H1 (cell line): ENCODE measurements around the gene FAM76A. TPM values are rescaled to one million over a fixed set of nuclear protein-coding genes. Genes with fewer than 3 reads are reported as not detected.

Source experiments
- CTCF ChIA-PET: fragments of 300-600 bp; sonication (Branson Sonifier 250); formaldehyde crosslinking; loops from one replicate; lab custom pipeline; 2021; ENCODE audit not compliant: partially characterized antibody; lab: Charles Lee
- POLR2A ChIA-PET: fragments of 300-600 bp; sonication (Branson Sonifier 250); formaldehyde crosslinking; loops from one replicate; lab custom pipeline; 2021; ENCODE audit warnings: inconsistent platforms; ENCODE audit not compliant: partially characterized antibody; lab: Charles Lee
- DNase-seq, 2 experiments: peaks; one replicate each; pipeline versions ENCODE4 v3.0.0 to v3.0.0-alpha.2; 2010 to 2022; ENCODE audit warnings: low spot score in 2 of 2, low read depth in 1 of 2, mixed read lengths in 1 of 2
- FAIRE-seq: peaks from 2 replicates; lab custom pipeline; 2011; peaks lifted over from hg19 to GRCh38; lab: Jason Lieb, UNC
- H2AFZ ChIP-seq: 2 replicates; pipeline ENCODE4 v1.8.1; 2012; ENCODE audit warnings: low read length, inconsistent platforms
- H2AK5ac ChIP-seq: 2 replicates; pipeline ENCODE4 v1.6.1; 2013; ENCODE audit warnings: low read depth, low read length
- H2BK120ac ChIP-seq: replicated peaks from 2 replicates; pipeline ENCODE3; 2013; ENCODE audit warnings: low read depth, low read length, inconsistent platforms
- H2BK12ac ChIP-seq: 2 replicates; pipeline ENCODE4 v1.6.1; 2013; ENCODE audit warnings: low read depth, low read length
- H2BK15ac ChIP-seq: 2 replicates; pipeline ENCODE4 v1.6.1; 2013; ENCODE audit warnings: low read length
- H2BK20ac ChIP-seq: 2 replicates; pipeline ENCODE4 v1.6.1; 2013; ENCODE audit warnings: low read length
- H2BK5ac ChIP-seq: 2 replicates; pipeline ENCODE4 v1.6.1; 2013; ENCODE audit warnings: low read depth, low read length
- H3K14ac ChIP-seq: 2 replicates; pipeline ENCODE4 v1.6.1; 2013; ENCODE audit warnings: inconsistent platforms; ENCODE audit not compliant: insufficient read length
- H3K18ac ChIP-seq: 2 replicates; pipeline ENCODE4 v1.6.1; 2013; ENCODE audit warnings: low read length; ENCODE audit errors: extremely low read depth
- H3K23ac ChIP-seq: 2 replicates; pipeline ENCODE4 v1.6.1; 2013; ENCODE audit warnings: inconsistent platforms; ENCODE audit not compliant: insufficient read length
- H3K23me2 ChIP-seq: 2 replicates; pipeline ENCODE4 v1.6.1; 2013; ENCODE audit warnings: low read depth, low read length
- H3K27ac ChIP-seq: 2 replicates; pipeline ENCODE4 v1.6.1; 2011; ENCODE audit warnings: low read depth, low read length, inconsistent platforms
- H3K27me3 ChIP-seq, 4 experiments: replicated peaks in 1 of 4; 1 replicate in 1 of 4; 2 replicates in 3 of 4; pipeline versions ENCODE4 v1.6.1 to v1.8.1; 2011 to 2013; ENCODE audit warnings: low read length in 3 of 4, mild to moderate bottlenecking in 3 of 4, inconsistent platforms in 2 of 4, mixed read lengths in 2 of 4, moderate library complexity in 1 of 4; ENCODE audit not compliant: control insufficient read depth in 3 of 4, insufficient read depth in 3 of 4; ENCODE audit errors: extremely low read depth in 1 of 4
- H3K36me3 ChIP-seq, 4 experiments: 2 replicates each; pipeline versions ENCODE4 v1.6.1 to v1.8.1; 2011 to 2013; ENCODE audit warnings: mild to moderate bottlenecking in 4 of 4, low read length in 3 of 4, moderate library complexity in 2 of 4, control low read depth in 1 of 4, inconsistent platforms in 1 of 4; ENCODE audit not compliant: insufficient read depth in 4 of 4, control insufficient read depth in 2 of 4
- H3K4ac ChIP-seq: replicated peaks from 2 replicates; pipeline ENCODE3; 2013; ENCODE audit warnings: low read length, low read depth, mixed read lengths, inconsistent platforms; ENCODE audit not compliant: insufficient read length
- H3K4me1 ChIP-seq, 4 experiments: replicated peaks in 1 of 4; 1 replicate in 1 of 4; 2 replicates in 3 of 4; pipeline versions ENCODE4 v1.6.1 to v1.8.1; 2011 to 2013; ENCODE audit warnings: low read length in 3 of 4, inconsistent platforms in 2 of 4, mixed read lengths in 1 of 4; ENCODE audit not compliant: insufficient read depth in 4 of 4, control insufficient read depth in 3 of 4
- H3K4me2 ChIP-seq, 2 experiments: 2 replicates each; pipeline versions ENCODE4 v1.6.1 to v1.8.1; 2011 to 2013; ENCODE audit warnings: low read depth in 2 of 2, low read length in 2 of 2, control low read depth in 1 of 2, inconsistent platforms in 1 of 2, mild to moderate bottlenecking in 1 of 2; ENCODE audit not compliant: insufficient read depth in 1 of 2
- H3K4me3 ChIP-seq, 4 experiments: fragments of 200-600, 300-600 bp in 1 of 4; sonication (generic), shearing (Covaris generic), sonication (Bioruptor Twin) in 1 of 4; 2 replicates each; pipeline versions ENCODE4 v1.5.1 to v1.8.1; 2011 to 2016; ENCODE audit warnings: low read length in 4 of 4, low read depth in 3 of 4, control low read depth in 2 of 4, inconsistent platforms in 2 of 4, mild to moderate bottlenecking in 2 of 4, mixed read lengths in 1 of 4, moderate library complexity in 1 of 4; ENCODE audit not compliant: insufficient read depth in 2 of 4; ENCODE audit errors: extremely low read depth in 1 of 4
- H3K56ac ChIP-seq: replicated peaks from 2 replicates; pipeline ENCODE3; 2013; ENCODE audit warnings: low read depth, mild to moderate bottlenecking, mixed read lengths, low read length, inconsistent platforms; ENCODE audit not compliant: insufficient read length
- H3K79me1 ChIP-seq: 2 replicates; pipeline ENCODE4 v1.6.1; 2013; ENCODE audit warnings: low read depth, low read length, control low read depth
- H3K79me2 ChIP-seq, 2 experiments: 2 replicates each; pipeline versions ENCODE4 v1.6.1 to v1.8.1; 2012 to 2013; ENCODE audit warnings: low read length in 2 of 2, mild to moderate bottlenecking in 2 of 2, inconsistent platforms in 1 of 2; ENCODE audit not compliant: insufficient read depth in 2 of 2, control insufficient read depth in 1 of 2
- H3K9ac ChIP-seq, 4 experiments: replicated peaks in 1 of 4; 1 replicate in 1 of 4; 2 replicates in 3 of 4; pipeline versions ENCODE4 v1.6.1 to v1.8.1; 2011 to 2013; ENCODE audit warnings: low read depth in 3 of 4, low read length in 3 of 4, control low read depth in 2 of 4, mild to moderate bottlenecking in 2 of 4, moderate library complexity in 2 of 4, inconsistent platforms in 1 of 4; ENCODE audit errors: extremely low read depth in 1 of 4
- H3K9me3 ChIP-seq, 2 experiments: 2 replicates each; pipeline versions ENCODE4 v1.6.1 to v1.8.1; 2012 to 2013; ENCODE audit warnings: mild to moderate bottlenecking in 2 of 2, moderate library complexity in 2 of 2, control low read depth in 1 of 2, inconsistent platforms in 1 of 2, low read depth in 1 of 2, low read length in 1 of 2, mixed read lengths in 1 of 2; ENCODE audit not compliant: insufficient read depth in 2 of 2
- H4K20me1 ChIP-seq, 2 experiments: replicated peaks in 1 of 2; 2 replicates each; pipeline versions ENCODE3 to v1.8.1; 2011 to 2013; ENCODE audit warnings: inconsistent platforms in 2 of 2, low read length in 2 of 2, mild to moderate bottlenecking in 1 of 2; ENCODE audit not compliant: insufficient read depth in 2 of 2, control insufficient read depth in 1 of 2
- H4K5ac ChIP-seq: 2 replicates; pipeline ENCODE4 v1.6.1; 2013; ENCODE audit warnings: low read length, low read depth, mixed read lengths, inconsistent platforms; ENCODE audit not compliant: insufficient read length
- H4K8ac ChIP-seq: 2 replicates; pipeline ENCODE4 v1.8.0; 2013; ENCODE audit warnings: mild to moderate bottlenecking, moderate library complexity, low read length, inconsistent platforms; ENCODE audit not compliant: insufficient read depth; ENCODE audit errors: extremely low read depth
- H4K91ac ChIP-seq: replicated peaks from 2 replicates; pipeline ENCODE3; 2013; ENCODE audit warnings: low read length, mixed read lengths, inconsistent platforms; ENCODE audit not compliant: insufficient read length
- EP300 ChIP-seq, 2 experiments: IDR thresholded peaks; 1 replicate in 1 of 2; 2 replicates in 1 of 2; pipeline ENCODE4 v1.6.1; 2011 to 2012; ENCODE audit warnings: low read depth in 2 of 2, low read length in 2 of 2, mild to moderate bottlenecking in 2 of 2, borderline replicate concordance in 1 of 2, inconsistent platforms in 1 of 2, moderate library complexity in 1 of 2
- HDAC6 ChIP-seq: IDR thresholded peaks from one replicate; pipeline ENCODE4 v1.7.1; 2012; ENCODE audit warnings: low read depth, mild to moderate bottlenecking, inconsistent platforms, low read length, moderate library complexity
- RAD21 ChIP-seq, 2 experiments: IDR thresholded peaks in 1 of 2; conservative IDR thresholded peaks in 1 of 2; 2 replicates each; pipeline ENCODE4 v1.6.1; 2011; ENCODE audit warnings: low read depth in 2 of 2, low read length in 2 of 2, improper control_type of control experiment in 1 of 2, inconsistent platforms in 1 of 2, mild to moderate bottlenecking in 1 of 2, moderate library complexity in 1 of 2
- RNF2 ChIP-seq: fragments of 200-900, 300-1000 bp; sonication (generic); IDR thresholded peaks from 2 replicates; pipeline ENCODE4 v1.7.1; 2016; ENCODE audit warnings: borderline replicate concordance, low read depth, mild to moderate bottlenecking, antibody characterized with exemption, low read length; ENCODE audit not compliant: poor library complexity, severe bottlenecking; ENCODE audit errors: missing control alignments
- TEAD4 ChIP-seq: IDR thresholded peaks from 2 replicates; pipeline ENCODE4 v1.6.1; 2012; ENCODE audit warnings: low read depth, low read length, inconsistent platforms, mixed read lengths
- WGBS, 2 experiments: shearing (Covaris generic) in 1 of 2; methylation state at CpG; one replicate each; pipeline versions ENCODE4 v1.1.6 to v1.1.7; 2013 to 2015; ENCODE audit warnings: low lambda C conversion rate in 2 of 2, mixed read lengths in 2 of 2, inconsistent platforms in 1 of 2, low coverage in 1 of 2, missing lambda C conversion rate in 1 of 2; ENCODE audit not compliant: insufficient replicate concordance in 2 of 2, insufficient coverage in 1 of 2, insufficient read length in 1 of 2; ENCODE audit errors: extremely low coverage in 1 of 2, missing lambda C conversion rate in 1 of 2; 5-methylcytosine and 5-hydroxymethylcytosine counted together
- polyA plus RNA-seq, 7 experiments: library from polyadenylated mRNA; depleted of rRNA in 3 of 7; stranded (reverse) in 5 of 7; unstranded in 2 of 7; fragments of >200 nt in 5 of 7; fragments of 200-250 nt in 2 of 7; gene quantifications; 1 replicate in 5 of 7; 2 replicates in 1 of 7; 4 replicates in 1 of 7; pipeline versions ENCODE4 v1.2.1 to v1.2.3, GENCODE V29; 2011 to 2013; ENCODE audit warnings: missing spikeins in 2 of 7, mixed read lengths in 2 of 7
- total RNA-seq: library from RNA; stranded (reverse); fragmentation: NEBNext Ultra II Directional; extraction: Animal tissue kit (Norgen Biotek cat#: 25700); gene quantifications from 2 replicates; pipeline ENCODE4 v1.2.1, GENCODE V29; 2021

Gene FAM76A
- total and polyA plus RNA-seq, 2 of the 8 experiments (the other 6 are each of a cell fraction or from before 2014, with no cell fraction given): 3.4 to 16.2 TPM

GRCh38 chr1:27704958-27705357 is 20.8 kb upstream of the FAM76A start:
- POLR2A ChIA-PET: interaction anchor here (0.7 kb wide), 1 partner anchor 21 kb away, joined by 4 read pairs; no protein-coding TSS in a partner anchor
- FAIRE-seq: no peak

More at GRCh38 chr1:27704958-27705357, 20.8 kb upstream of the FAM76A start:
- Histone ChIP-seq H2BK15ac (no peak overlapping the region), H3K9ac (no peak overlapping the region), H3K27me3 (no peaks in the 10 kb centered on the region), H3K4me3 (no peak overlapping the region), H2AFZ (no peak overlapping the region; the same call in 1 of the 2 replicates), H3K18ac (no peak overlapping the region; the same call in 1 of the 2 replicates), H4K20me1 (no peaks in the 10 kb centered on the region), H2BK5ac (no peak overlapping the region), H2BK12ac (no peak overlapping the region), H4K8ac (no peak overlapping the region), H3K79me1 (no peaks in the 10 kb centered on the region), H2BK20ac (no peak overlapping the region), H2AK5ac (no peak overlapping the region), H3K4me1 (no peaks in the 10 kb centered on the region), H3K23ac (no peak overlapping the region), H3K4me2 (no peak overlapping the region), H4K91ac (no peak overlapping the region), H3K23me2 (no peaks in the 10 kb centered on the region), H3K27ac (no peak overlapping the region), H3K4ac (no peak overlapping the region), H4K5ac (no peak overlapping the region), H3K79me2 (no peaks in the 10 kb centered on the region), H3K9me3 (no peaks in the 10 kb centered on the region), H3K14ac (no peak overlapping the region), H2BK120ac (no peak overlapping the region), H3K56ac (no peak overlapping the region), H3K36me3 (no peaks in the 10 kb centered on the region)
- CTCF ChIA-PET: interaction anchor here (0.6 to 0.9 kb wide), 4 partner anchors 9 to 682 kb away, joined by 3 to 4 read pairs (median 3); partner anchors contain the start of gene IFI6
- 78% methylated on average over 4 of the region's 4 CpGs; no CpG with 5 or more reads in 1 of the 2 experiments for WGBS, 2 experiments
- no peak for DNase-seq
- no peak for TF ChIP-seq EP300 (IDR thresholded peaks at IDR 0.05; ENCODE audit: borderline replicate concordance in 1 of 2, low read depth in 2 of 2, low read length in 2 of 2)
- TF ChIP-seq HDAC6: no peak
- peak; percentile 11; the same call in 1 of the 2 replicates for TF ChIP-seq TEAD4
- TF ChIP-seq RNF2: no peak
- TF ChIP-seq RAD21 (IDR thresholded peaks at IDR 0.05 in 1 of 2, conservative IDR thresholded peaks at IDR 0.05 in 1 of 2; ENCODE audit: low read depth in 2 of 2, low read length in 2 of 2): no peak
